Measurements from ENCODE around the gene CTRL.
A peak's percentile ranks its signal among the peaks of the same experiment; 100 is the strongest.
"Not testable (repeated sequence)": the region's sequence is repeated elsewhere in the genome, so short reads cannot be mapped to it uniquely, and the experiment has no call there.

The CTRL gene

GRCh38 chr16:67931712-67932461, at the start of gene CTRL:
CTRL (minus strand) TSS chr16:67931862; CDS start chr16:67931852, 10 bp downstream.
- DNase-seq = no peak

- no peak for DNase-seq
Measured at GRCh38 chr16:67979955-67980678, 48.5 kb upstream of the CTRL start, which contains the start of gene DPEP3. DPEP3 (minus strand) TSS chr16:67980499; CDS start chr16:67980380, 119 bp downstream.

DNA sequence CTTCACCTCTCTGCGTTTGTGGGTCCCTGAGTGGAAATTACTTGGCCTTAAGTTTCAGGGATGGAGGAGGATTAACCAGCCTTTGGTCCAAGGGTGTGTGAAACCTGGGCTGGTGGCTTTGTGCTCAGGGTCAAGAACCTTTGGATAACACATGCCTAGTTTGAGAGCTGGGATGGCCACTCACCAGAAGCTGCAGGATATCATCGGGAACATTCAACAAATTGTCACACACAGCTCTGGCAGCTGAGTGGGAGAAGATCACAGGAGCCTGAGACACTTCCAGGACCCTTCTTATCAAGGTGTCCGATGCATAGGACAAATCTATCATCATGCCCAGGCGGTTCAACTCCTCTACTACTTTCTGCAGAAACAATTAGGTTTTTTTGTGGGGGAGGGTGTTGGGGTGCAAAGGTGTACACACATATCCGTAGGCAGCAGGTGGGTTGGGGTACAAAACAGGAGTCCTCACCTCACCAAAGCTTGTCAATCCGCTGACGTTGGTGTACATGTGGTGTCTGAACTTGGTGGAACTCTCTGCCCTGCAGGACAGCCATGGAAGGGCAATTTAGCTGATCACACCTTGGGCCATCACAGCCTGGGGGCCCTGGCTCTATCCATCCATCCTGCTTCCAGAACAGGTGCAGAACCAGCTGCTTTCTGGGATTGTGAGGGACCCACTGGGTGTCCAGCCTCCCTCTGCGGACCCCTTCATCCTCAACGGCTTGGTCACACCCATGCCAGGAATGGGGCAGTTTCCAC, 46.0 kb upstream of the CTRL start:
- no peak for DNase-seq

GRCh38 chr16:67977005-67977404, 45.3 kb upstream of the CTRL start:
- DNase-seq = no peak

DNA sequence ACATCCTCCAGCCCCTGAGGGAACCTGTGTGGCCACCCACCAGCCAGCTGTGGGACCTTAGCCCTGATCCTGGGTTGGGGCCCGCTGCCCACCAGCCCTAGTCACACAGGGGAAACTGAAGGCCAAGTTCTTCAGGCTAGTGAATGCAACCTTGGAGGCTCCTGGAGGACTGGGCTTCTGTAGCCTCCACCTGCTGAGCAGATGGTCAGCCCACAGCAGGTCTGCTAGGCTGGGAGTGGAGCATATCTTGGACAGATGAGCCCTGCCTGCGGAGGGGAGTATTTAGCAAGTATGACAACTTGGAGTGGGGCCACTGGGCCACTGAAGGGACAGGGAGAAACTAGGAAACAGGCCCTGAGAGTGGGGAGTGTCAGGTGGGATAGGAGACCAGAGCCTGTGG, 44.5 kb upstream of the CTRL start:
- no peak for DNase-seq

- no peak for DNase-seq
Measured at GRCh38 chr16:67975321-67976105, 43.9 kb upstream of the CTRL start.

DNA sequence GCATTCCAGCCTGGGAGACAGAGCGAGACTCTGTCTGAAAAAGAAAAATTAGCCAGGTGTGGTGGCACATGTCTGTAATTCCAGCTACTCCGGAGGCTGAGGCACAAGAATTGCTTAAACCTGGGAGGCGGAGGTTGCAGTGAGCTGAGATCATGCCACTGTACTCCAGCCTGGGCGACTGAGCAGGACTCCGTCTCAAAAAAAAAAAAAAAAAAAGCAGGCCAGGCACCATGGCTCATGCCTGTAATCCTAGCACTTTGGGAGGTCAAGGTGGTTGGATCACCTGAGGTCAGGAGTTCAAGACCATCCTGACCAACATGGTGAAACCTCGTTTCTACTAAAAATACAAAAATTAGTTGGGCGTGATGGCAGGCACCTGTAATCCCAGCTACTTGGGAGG, 40.6 kb upstream of the CTRL start:
- DNase-seq = not testable (repeated sequence)

DNA sequence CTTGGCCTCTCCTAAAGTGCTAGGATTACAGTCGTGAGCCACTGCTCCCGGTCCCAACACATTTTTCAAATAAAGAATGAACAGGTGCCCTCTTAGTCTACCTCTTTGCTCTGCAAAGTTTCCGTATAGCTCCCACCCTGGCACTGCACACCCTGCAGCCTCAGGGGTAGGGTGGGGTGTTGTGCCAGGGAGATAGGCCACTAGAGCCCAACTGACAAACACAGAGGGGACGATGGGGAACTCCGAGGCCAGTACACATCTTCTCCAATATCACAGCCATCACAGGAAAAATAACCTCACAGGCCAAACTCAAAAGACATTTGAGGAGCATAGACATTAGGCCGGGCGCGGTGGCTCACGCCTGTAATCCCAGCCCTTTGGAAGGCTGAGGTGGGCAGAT, 39.4 kb upstream of the CTRL start:
- no peak for DNase-seq

GRCh38 chr16:67969254-67970039, 37.8 kb upstream of the CTRL start:
- DNase-seq = no peak

DNA sequence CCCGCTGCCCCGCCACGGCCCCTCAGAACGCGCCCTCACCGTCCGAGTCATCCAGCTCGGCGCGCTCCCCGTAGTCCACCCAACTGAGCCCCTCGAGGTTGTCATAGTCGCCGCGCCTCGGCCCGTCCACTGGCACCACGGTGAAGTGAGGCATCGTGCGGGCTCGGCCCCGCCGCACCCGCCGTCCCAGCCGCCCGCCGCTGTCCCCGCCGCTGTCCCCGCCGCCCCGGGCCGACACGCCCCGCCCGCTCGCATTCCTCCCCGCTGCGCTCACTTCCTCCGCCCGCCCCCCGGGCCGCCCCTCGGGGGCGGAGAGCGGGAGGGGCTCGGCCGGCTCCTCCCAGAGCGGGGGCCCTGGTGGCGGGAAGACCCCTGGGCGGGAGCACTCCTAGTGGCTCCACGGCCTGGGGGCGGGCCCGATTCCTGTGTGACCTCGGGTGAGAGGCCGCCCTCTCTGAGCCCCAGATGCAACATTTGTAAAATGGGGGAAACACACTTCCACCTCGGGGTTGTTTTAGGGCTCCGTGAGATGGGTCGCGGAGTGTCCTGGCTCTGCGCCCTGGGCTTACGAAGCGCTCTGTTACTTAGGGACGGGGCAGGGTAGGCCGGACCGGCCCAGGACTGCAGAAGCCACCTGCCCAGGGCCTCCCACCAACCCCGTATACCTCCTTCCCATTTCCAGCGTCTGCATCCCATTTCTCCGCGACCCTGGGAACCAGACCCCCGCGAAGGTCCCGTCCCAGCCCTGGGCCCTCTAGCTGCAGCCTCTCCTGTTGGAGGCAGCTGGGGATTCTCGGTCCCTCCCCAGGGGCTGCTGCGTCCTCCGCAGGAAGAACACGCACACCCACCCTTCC, 37.0 kb upstream of the CTRL start, which contains the start of gene SLC12A4:
Gene SLC12A4 (minus strand): TSS at position 238 of the 854 bp plus-strand sequence. CDS start 84 bp downstream, at position 154.
- DNase-seq = peak; percentile 83

DNA sequence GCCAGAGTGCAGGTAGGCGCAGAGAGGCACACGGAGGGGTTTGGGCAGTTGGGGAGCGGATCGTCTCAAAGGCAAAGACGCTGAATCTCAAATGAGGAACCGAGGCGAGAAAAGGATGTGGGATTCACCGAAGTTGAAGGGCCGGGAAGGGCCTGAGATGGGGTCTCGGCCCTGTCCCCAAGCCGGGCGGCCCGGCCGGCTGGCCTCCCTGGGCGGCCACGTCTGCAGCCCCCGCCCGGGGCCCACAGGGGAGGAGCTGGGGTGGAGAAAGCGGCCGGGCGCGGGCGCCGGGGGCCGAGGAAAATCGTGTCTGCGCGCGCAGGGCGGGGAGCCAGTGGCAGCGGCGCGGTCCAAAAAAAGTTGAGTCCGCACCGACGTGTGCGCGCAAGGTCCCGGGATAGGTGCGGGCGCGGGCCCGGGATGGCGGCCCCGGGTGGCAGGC, 36.3 kb upstream of the CTRL start:
- DNase-seq = peak; percentile 38

DNA sequence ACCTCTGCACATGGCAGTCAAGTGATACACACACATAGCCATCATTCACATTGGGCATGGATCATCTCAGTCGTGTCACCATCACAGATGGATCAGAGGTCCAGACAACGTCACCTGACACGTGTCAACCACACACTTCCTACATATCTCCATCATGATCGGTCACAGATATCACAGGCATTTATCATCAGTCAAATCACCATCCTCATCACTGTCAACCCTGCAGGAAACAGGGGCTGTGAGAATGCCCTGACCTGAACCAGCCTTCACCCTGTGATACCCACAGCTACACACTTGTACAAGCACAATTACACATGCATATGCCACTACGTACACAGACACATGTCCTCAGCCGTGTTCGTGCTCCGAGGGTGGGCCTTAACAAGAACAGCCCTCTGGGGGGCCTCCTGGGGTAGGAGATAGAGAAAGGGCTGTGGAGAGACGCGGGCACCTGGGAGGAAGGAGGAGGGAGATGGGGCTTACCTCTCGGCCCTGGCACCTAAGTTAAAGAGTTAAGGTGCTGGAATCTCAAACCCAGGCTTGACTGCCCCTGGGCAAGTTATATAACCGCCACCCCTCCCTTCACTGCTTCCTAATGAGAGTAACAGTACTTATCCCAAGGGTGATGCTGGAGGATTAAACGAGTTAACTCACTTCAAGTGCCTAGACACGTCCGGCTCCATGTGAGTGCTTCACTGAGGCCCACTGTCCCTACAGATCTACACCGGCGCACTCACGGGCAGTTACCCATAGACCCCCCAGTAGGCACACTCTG, 35.7 kb upstream of the CTRL start:
- DNase-seq = no peak

DNA sequence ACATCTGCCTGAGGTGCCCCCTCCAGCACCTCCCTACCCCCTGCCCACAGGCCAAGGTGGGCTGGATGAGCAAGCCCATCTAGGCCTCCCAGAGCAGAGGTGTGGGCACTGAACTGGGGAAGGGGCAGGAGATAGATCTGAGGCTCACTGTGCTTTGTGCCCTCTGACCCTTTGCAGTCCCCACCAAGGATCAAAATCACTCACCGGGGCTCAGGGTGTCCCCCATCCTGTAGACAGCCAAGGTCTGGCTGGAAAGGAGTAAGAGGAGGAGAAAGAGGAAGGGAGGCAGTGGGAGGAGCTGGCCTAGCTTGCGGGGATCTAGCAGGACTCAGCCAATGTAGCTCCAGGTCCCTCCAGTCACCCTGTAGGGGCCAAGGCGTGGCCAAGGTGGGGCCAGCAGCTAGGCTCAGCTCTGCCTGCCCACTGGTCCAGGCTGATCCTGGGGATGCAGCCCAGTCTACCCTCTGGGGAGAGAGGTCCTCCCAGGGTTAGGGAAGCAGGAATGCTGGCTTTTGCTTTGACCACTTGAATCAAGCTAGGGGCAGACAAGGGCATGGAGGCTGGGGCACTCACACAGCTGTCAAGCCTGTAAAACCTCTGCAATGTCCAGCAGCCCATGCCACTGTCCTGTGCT, 35.0 kb upstream of the CTRL start:
- DNase-seq = no peak

DNA sequence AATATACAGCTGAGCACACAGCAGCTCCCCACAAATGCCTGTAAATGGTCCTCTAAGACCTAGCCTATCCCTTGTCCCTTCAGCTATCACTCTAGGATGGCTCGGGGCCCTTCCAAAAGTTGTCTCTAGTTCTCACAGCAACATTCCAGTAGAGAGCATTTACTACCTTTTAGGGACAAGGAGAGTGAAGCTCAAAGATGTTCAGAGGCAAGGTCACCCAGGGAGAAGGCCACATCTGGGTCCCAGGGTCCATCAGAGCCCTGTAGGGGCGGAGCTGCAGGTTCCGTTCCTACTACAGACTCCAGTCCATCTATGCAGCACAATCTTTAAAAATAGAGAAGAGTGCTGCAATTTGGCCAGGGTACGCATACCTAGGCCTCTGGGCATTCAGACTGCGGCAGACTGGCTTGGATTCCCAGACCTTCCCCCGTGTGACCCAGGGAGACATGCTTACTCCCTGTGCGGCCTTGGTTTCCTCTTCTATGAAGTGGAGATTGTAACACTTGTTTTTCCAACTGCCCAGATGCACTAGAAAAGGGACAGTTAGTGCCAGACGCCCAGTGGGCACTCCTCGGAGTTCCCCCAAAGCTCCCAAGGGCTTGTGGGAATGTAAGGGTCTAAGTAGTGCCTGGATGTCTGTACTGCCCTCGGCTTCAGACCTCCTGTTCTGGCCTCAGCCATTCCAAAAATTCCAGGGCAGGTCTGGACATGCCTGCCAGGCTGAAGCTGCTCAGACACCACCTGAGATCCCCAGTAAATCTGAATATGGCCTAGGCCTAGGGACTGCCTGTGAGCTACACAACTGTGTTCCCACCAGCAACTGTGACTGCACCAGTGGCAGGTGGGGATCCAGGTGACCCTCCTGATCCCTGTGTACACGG, 34.2 kb upstream of the CTRL start:
- no peak for DNase-seq

DNA sequence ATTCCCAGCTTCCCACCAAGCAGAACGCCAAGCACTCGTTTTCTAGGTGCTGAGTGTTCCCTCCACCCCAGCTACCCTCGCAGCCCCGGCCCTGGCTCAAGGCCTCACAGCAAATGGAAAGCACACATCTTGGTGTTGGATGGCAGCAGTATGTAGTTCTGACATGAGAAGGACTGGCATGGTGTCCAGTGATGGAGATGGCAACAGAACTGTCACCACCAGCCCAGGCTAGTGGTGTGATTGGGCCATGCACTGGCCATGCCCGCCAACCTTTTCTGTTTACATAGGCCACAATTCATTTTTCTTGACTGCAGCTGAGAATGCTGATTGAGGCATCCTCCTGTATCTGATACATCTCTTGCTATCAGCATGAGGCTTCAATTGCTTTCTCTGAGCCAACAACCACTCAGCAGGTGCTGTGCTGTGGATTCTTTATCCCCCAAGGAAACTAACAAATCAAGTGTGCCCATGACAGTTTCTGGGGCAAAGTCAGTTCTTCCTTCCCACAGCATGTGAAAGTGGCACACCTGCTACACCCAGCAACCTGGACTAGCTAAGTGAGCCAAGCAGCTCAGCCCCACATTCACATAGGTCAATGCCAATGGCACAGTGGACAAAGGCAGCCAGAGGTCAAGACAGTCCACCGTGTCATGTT, 32.9 kb upstream of the CTRL start:
- DNase-seq = no peak

- no peak for DNase-seq
Measured at GRCh38 chr16:67963662-67964321, 32.1 kb upstream of the CTRL start.

DNA sequence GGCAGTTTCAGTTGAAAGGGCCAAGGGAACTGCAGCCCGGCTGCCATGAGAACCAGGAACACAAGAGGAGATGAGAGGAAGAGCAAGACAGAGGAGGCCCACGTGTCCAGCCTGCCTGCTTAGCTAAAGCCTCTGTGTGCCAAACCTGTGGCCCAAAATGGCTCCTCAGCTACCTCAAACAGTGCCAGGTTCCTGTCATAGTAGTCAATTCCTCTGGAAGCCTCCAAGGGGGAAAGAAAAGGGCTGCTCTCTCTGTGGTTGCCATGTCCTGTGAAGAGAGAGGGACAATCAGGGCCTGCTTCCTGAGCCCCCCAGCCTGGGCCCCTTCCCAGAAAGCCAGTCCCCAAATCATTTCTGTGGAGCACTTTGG, 31.6 kb upstream of the CTRL start:
- DNase-seq = no peak
